Stimulated activated CD4-positive, alpha-beta T cell treated with anti-CD3 and anti-CD28 coated beads, Interleukin-12 subunit alpha, Interleukin-12 subunit beta, amount 100 ng/mL, for 4 hours (primary cell): ENCODE results near the gene ENTREP3.
"Not testable (repeated sequence)": the region's sequence is repeated elsewhere in the genome, so short reads cannot be mapped to it uniquely, and the experiment has no call there.

Experiments used
- DNase-seq: peaks from one replicate; pipeline ENCODE4 v3.0.0-alpha.2; 2020

ENTREP3 gene

GRCh38 chr1:155255243-155256007, at the start of gene ENTREP3:
Gene ENTREP3, minus strand, starts transcription at chr1:155255483. Its CDS starts 606 bp downstream, at chr1:155254877.
- DNase-seq, result peak; percentile 76

GRCh38 chr1:155304558-155305063, 49.3 kb upstream of the ENTREP3 start:
- no peak for DNase-seq

GRCh38 chr1:155301342-155301841, 46.1 kb upstream of the ENTREP3 start, which contains the start of gene PKLR:
Gene PKLR, minus strand, starts transcription at chr1:155301438. Its CDS starts 43 bp downstream, at chr1:155301395.
- DNase-seq, result no peak

GRCh38 chr1:155300553-155301329, 45.5 kb upstream of the ENTREP3 start:
- DNase-seq, result no peak

- no peak for DNase-seq
Measured at GRCh38 chr1:155300024-155300423, 44.7 kb upstream of the ENTREP3 start.

GRCh38 chr1:155297384-155297783, 42.1 kb upstream of the ENTREP3 start:
- no peak for DNase-seq

GRCh38 chr1:155296661-155297060, 41.4 kb upstream of the ENTREP3 start:
- no peak for DNase-seq

- no peak for DNase-seq
Measured at GRCh38 chr1:155295942-155296267, 40.6 kb upstream of the ENTREP3 start.

- no peak for DNase-seq
Measured at GRCh38 chr1:155295183-155295941, 40.1 kb upstream of the ENTREP3 start.

- DNase-seq, result no peak
Measured at GRCh38 chr1:155294520-155295182, 39.4 kb upstream of the ENTREP3 start.

- DNase-seq, result no peak
Measured at GRCh38 chr1:155293086-155293749, 37.9 kb upstream of the ENTREP3 start.

- not testable (repeated sequence) for DNase-seq
Measured at GRCh38 chr1:155291006-155291405, 35.7 kb upstream of the ENTREP3 start.

- DNase-seq, result no peak
Measured at GRCh38 chr1:155287987-155288543, 32.8 kb upstream of the ENTREP3 start.

GRCh38 chr1:155286544-155286943, 31.3 kb upstream of the ENTREP3 start:
- no peak for DNase-seq

GRCh38 chr1:155285631-155286044, 30.4 kb upstream of the ENTREP3 start:
- no peak for DNase-seq

- no peak for DNase-seq
Measured at GRCh38 chr1:155285063-155285462, 29.8 kb upstream of the ENTREP3 start.

GRCh38 chr1:155284476-155284875, 29.2 kb upstream of the ENTREP3 start:
- no peak for DNase-seq

- no peak for DNase-seq
Measured at GRCh38 chr1:155282488-155283091, 27.3 kb upstream of the ENTREP3 start.

GRCh38 chr1:155279268-155279667, 24.0 kb upstream of the ENTREP3 start:
- no peak for DNase-seq

GRCh38 chr1:155278689-155279160, 23.4 kb upstream of the ENTREP3 start:
- no peak for DNase-seq
